T-helper 2 cell treated with Interferon-gamma antibody and Interleukin-4, amounts not matched to agents 100 ng/mL and 5 ng/mL, for 36 hours (primary cell): ENCODE measurements around the gene DPY19L1. TPM values are rescaled to one million over a fixed set of nuclear protein-coding genes. Genes with fewer than 3 reads are reported as not detected.
"Not testable (repeated sequence)": the region's sequence is repeated elsewhere in the genome, so short reads cannot be mapped to it uniquely, and the experiment has no call there.

Experiments
- intact Hi-C: fragments of 100-400 bp; cut with micrococcal nuclease; formaldehyde crosslinking; loops from one replicate; pipeline ENCODE4 v1.15.1; 2023
- total RNA-seq: library from RNA; stranded (reverse); gene quantifications from 2 replicates; pipeline ENCODE4 v1.2.3, GENCODE V29; 2022

Gene DPY19L1
- total RNA-seq, 1 donor from 2014 or later = 22.3 TPM

- intact Hi-C loops = no loop called here
Measured at GRCh38 chr7:34995757-34996156, 41.5 kb downstream of the DPY19L1 start.

GRCh38 chr7:34991938-34992840 is 45.1 kb downstream of the DPY19L1 start:
- intact Hi-C loops = loop anchor here (2.0 kb wide), 1 partner anchor 45 kb away; the partner anchor contains the start of gene DPY19L1

- intact Hi-C loops = not testable (repeated sequence)
Measured at GRCh38 chr7:34988442-34989125, 48.7 kb downstream of the DPY19L1 start.

- intact Hi-C loops = not testable (repeated sequence)
Measured at GRCh38 chr7:34985155-34985554, 52.1 kb downstream of the DPY19L1 start.

- intact Hi-C loops = not testable (repeated sequence)
Measured at GRCh38 chr7:34984140-34984539, 53.1 kb downstream of the DPY19L1 start.

GRCh38 chr7:34982371-34983019 is 54.8 kb downstream of the DPY19L1 start:
- intact Hi-C loops = no loop called here

- intact Hi-C loops = not testable (repeated sequence)
Measured at GRCh38 chr7:34979124-34979523, 58.2 kb downstream of the DPY19L1 start.

GRCh38 chr7:34973400-34973760 is 63.9 kb downstream of the DPY19L1 start:
- intact Hi-C loops = no loop called here

- intact Hi-C loops = not testable (repeated sequence)
Measured at GRCh38 chr7:34972739-34973399, 64.4 kb downstream of the DPY19L1 start.

- intact Hi-C loops = not testable (repeated sequence)
Measured at GRCh38 chr7:34967818-34968217, 69.5 kb downstream of the DPY19L1 start.

GRCh38 chr7:34966504-34966903 is 70.8 kb downstream of the DPY19L1 start:
- intact Hi-C loops = not testable (repeated sequence)

- intact Hi-C loops = no loop called here
Measured at GRCh38 chr7:34958021-34958420, 79.3 kb downstream of the DPY19L1 start.

- intact Hi-C loops = no loop called here
Measured at GRCh38 chr7:34952822-34953221, 84.5 kb downstream of the DPY19L1 start.

- intact Hi-C loops = no loop called here
Measured at GRCh38 chr7:34949361-34949760, 87.9 kb downstream of the DPY19L1 start.

GRCh38 chr7:34947427-34947826 is 89.9 kb downstream of the DPY19L1 start:
- intact Hi-C loops = not testable (repeated sequence)

- intact Hi-C loops = no loop called here
Measured at GRCh38 chr7:34946486-34946885, 90.8 kb downstream of the DPY19L1 start.

GRCh38 chr7:34945894-34946477 is 91.3 kb downstream of the DPY19L1 start:
- intact Hi-C loops = not testable (repeated sequence)

GRCh38 chr7:34939175-34939574 is 98.1 kb downstream of the DPY19L1 start:
- intact Hi-C loops = no loop called here

- intact Hi-C loops = not testable (repeated sequence)
Measured at GRCh38 chr7:34935735-34936165, 101.5 kb downstream of the DPY19L1 start.

- intact Hi-C loops = no loop called here
Measured at GRCh38 chr7:34931739-34932138, 105.5 kb downstream of the DPY19L1 start.

GRCh38 chr7:34929783-34930182 is 107.5 kb downstream of the DPY19L1 start:
- intact Hi-C loops = not testable (repeated sequence)
